Nephron (organoid): Measurements from ENCODE around the gene FHOD3.
"Not testable (repeated sequence)": the region's sequence is repeated elsewhere in the genome, so short reads cannot be mapped to it uniquely, and the experiment has no call there.

ENCODE experiments used
- H3K27ac Mint-ChIP-seq, 3 experiments: 2 replicates each; pipeline ENCODE4 v1.8.0; 2020; ENCODE audit warnings: mixed read lengths in 3 of 3, mild to moderate bottlenecking in 2 of 3, moderate library complexity in 1 of 3
- H3K27me3 Mint-ChIP-seq: 2 replicates; pipeline ENCODE4 v1.8.0; 2021; ENCODE audit warnings: low read depth, mild to moderate bottlenecking, moderate library complexity, mixed read lengths
- H3K36me3 Mint-ChIP-seq: 2 replicates; pipeline ENCODE4 v1.8.0; 2020; ENCODE audit warnings: low read depth, mixed read lengths
- H3K4me1 Mint-ChIP-seq: 2 replicates; pipeline ENCODE4 v1.8.0; 2020; ENCODE audit warnings: mixed read lengths
- H3K4me3 Mint-ChIP-seq, 3 experiments: 2 replicates each; pipeline ENCODE4 v1.8.0; 2020; ENCODE audit warnings: mild to moderate bottlenecking in 3 of 3, mixed read lengths in 3 of 3, moderate library complexity in 2 of 3
- H3K9me3 Mint-ChIP-seq: 2 replicates; pipeline ENCODE4 v1.8.0; 2020; ENCODE audit warnings: mixed read lengths
- TF ChIP-seq, protein P1 (sequence below), 3 experiments: fragments of 200-600 bp; sonication (generic); IDR thresholded peaks; one replicate each; pipeline ENCODE4 v1.5.0; 2021; ENCODE audit warnings: antibody characterized with exemption in 3 of 3; ENCODE audit not compliant: unreplicated experiment in 3 of 3

The FHOD3 gene

DNA sequence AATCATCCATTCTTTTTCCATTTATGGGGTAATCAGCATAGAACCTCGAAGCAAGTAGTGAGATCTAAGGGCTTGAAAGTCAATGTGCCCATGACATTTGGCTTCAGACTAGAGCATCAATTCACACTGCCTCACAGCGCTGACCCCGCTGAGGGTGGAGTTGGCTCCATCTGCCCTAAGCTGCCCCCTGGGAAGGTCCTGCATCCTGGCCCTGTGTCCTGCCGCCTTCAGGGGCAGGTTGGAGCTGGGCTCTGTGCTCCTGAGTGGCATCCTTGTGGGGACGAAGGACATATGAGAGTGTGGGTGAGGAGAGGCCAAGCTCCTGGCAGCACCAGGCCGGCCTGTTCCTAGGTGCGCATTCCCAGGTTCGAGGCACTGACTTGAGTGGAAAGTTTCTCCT lies 249.4 kb downstream of the FHOD3 start:
- H3K27me3 Mint-ChIP-seq: no peaks in the 10 kb centered on the region
- H3K27ac Mint-ChIP-seq: no peak overlapping the region
- peaks cover 18% of the 10 kb centered on the region for H3K9me3 Mint-ChIP-seq
- TF ChIP-seq, protein P1, sequence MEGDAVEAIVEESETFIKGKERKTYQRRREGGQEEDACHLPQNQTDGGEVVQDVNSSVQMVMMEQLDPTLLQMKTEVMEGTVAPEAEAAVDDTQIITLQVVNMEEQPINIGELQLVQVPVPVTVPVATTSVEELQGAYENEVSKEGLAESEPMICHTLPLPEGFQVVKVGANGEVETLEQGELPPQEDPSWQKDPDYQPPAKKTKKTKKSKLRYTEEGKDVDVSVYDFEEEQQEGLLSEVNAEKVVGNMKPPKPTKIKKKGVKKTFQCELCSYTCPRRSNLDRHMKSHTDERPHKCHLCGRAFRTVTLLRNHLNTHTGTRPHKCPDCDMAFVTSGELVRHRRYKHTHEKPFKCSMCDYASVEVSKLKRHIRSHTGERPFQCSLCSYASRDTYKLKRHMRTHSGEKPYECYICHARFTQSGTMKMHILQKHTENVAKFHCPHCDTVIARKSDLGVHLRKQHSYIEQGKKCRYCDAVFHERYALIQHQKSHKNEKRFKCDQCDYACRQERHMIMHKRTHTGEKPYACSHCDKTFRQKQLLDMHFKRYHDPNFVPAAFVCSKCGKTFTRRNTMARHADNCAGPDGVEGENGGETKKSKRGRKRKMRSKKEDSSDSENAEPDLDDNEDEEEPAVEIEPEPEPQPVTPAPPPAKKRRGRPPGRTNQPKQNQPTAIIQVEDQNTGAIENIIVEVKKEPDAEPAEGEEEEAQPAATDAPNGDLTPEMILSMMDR (IDR thresholded peaks at IDR 0.05; ENCODE audit: unreplicated experiment in 3 of 3): no peak
- H3K4me3 Mint-ChIP-seq: no peak overlapping the region
- H3K36me3 Mint-ChIP-seq: peaks cover 16% of the 10 kb centered on the region
- H3K4me1 Mint-ChIP-seq: peaks cover 5% of the 10 kb centered on the region

DNA sequence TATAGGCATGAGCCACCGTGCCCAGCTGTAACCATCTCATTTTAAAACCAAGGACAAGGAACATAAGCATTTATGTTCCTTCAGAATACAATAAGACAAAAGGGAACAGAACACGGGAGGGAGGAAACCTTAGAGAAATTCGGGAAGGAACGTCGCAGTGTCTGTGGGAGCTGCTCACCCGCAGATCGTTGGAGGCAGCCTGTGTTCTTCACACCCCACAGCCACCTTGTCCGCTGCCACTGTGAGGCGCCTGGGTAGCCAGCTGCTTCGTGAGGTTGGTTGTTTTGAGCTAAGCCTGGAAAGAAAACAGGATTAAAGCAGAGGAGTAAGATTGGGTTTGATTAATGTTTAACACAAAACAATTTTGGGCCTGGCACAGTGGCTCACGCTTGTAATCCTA lies 250.0 kb downstream of the FHOD3 start:
- Mint-ChIP-seq H3K9me3 (peaks cover 21% of the 10 kb centered on the region), H3K27me3 (no peaks in the 10 kb centered on the region), H3K4me3 (no peak overlapping the region), H3K27ac (no peak overlapping the region), H3K36me3 (peaks cover 16% of the 10 kb centered on the region), H3K4me1 (peaks cover 5% of the 10 kb centered on the region)
- TF ChIP-seq, protein P1 (IDR thresholded peaks at IDR 0.05; ENCODE audit: unreplicated experiment in 3 of 3): no peak

DNA sequence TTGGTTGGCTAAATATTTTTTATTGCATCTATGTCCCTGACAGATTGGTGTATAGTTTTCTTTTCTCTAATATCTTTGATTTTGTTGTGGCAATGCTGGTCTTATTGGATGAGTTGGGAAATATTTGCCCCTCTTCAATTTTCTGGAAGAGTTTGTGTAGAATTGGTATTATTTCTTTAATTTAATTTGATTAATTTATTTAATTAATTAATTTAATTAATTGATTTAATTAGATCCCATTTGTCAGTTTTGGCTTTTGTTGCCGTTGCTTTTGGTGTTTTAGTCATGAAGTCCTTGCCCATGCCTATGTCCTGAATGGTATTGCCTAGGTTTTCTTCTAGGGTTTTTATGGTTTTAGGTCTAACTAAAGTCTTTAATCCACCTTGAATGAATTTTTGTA lies 253.8 kb downstream of the FHOD3 start:
- Mint-ChIP-seq H3K36me3 (peaks cover 16% of the 10 kb centered on the region), H3K9me3 (peaks cover 29% of the 10 kb centered on the region)
- not testable (repeated sequence) for H3K27me3 Mint-ChIP-seq, H3K4me3 Mint-ChIP-seq, H3K4me1 Mint-ChIP-seq, H3K27ac Mint-ChIP-seq

GRCh38 chr18:36558234-36558633 lies 260.7 kb downstream of the FHOD3 start:
- Mint-ChIP-seq H3K9me3 (peaks cover 18% of the 10 kb centered on the region), H3K27ac (peak overlapping the region; percentile 46 to 74 (median 63)), H3K4me3 (no peak overlapping the region), H3K4me1 (peaks cover 30% of the 10 kb centered on the region), H3K36me3 (peaks cover 13% of the 10 kb centered on the region), H3K27me3 (no peaks in the 10 kb centered on the region)
- TF ChIP-seq, protein P1 (IDR thresholded peaks at IDR 0.05; ENCODE audit: unreplicated experiment in 3 of 3): no peak

DNA sequence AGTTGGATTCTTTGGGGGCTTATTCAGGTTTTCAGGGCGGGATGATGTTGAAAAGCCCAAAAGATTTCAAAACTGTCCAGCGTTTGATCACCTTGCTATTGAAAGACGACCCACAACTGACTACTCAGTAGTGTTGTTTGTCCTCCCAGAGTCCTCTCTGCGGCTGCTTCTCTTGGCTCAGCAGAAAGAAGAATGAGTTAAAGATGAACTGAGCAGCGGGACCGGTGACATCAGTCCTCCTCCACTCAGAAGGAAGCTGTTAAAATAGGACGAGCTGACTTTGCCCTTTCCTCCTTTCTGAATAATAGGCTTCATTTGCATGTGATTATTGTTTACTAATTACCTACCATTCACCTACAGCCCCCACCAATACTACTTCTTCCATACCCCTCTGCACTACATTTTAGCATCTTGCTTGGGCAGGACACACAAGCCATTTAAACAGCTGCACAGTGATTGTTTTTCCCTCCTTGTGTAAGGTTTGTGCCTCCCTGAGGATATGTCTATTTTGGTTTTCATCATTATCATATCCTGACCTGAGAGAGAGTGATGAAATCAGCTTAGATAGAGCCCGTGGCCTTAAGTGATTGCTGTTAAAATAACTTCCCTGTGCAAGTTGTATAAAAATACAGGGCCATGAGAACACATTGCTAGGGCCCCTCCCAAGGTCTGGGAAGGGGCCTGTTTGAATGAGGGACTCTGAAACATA lies 261.8 kb downstream of the FHOD3 start:
- TF ChIP-seq, protein P1 (IDR thresholded peaks at IDR 0.05; ENCODE audit: unreplicated experiment in 3 of 3): no peak
- Mint-ChIP-seq H3K4me3 (peak overlapping the region in 1 of 3 experiments; percentile 9), H3K27me3 (no peaks in the 10 kb centered on the region), H3K4me1 (peaks cover 32% of the 10 kb centered on the region), H3K27ac (peak overlapping the region; percentile 6 to 51 (median 7)), H3K9me3 (peaks cover 11% of the 10 kb centered on the region), H3K36me3 (peaks cover 13% of the 10 kb centered on the region)

DNA sequence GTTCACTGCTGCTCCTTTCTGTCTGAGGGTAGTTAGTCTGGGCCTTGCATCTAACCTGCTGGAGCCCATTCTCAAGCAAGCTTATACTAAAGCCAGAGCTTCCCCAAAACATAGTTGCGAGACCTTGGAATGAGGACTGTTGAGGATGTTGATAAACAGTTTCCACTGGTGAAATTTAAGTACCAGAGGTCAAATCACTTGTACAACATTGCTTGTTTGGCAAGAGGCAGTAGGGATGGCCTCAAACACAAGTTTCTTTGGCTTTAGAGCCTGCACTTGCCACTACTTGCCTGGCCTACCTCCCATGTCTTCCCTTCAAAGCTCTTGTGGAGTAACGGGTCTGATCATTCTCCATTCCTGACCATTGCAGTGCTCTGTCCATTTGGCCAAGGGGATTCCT lies 262.7 kb downstream of the FHOD3 start:
- Mint-ChIP-seq H3K9me3 (peaks cover 11% of the 10 kb centered on the region), H3K27ac (no peak overlapping the region), H3K36me3 (peaks cover 13% of the 10 kb centered on the region), H3K4me3 (no peak overlapping the region), H3K4me1 (peaks cover 36% of the 10 kb centered on the region), H3K27me3 (no peaks in the 10 kb centered on the region)
- TF ChIP-seq, protein P1 (IDR thresholded peaks at IDR 0.05; ENCODE audit: unreplicated experiment in 3 of 3): no peak
